Fibroblast of peridontal ligament (primary cell): ENCODE measurements around the gene BCL10.
A peak's percentile ranks its signal among the peaks of the same experiment; 100 is the strongest.
"Not testable (repeated sequence)": the region's sequence is repeated elsewhere in the genome, so short reads cannot be mapped to it uniquely, and the experiment has no call there.

Source experiments
- DNase-seq: peaks from one replicate; pipeline ENCODE4 v3.0.0-alpha.2; 2010; ENCODE audit errors: extremely low read depth

Gene BCL10

DNA sequence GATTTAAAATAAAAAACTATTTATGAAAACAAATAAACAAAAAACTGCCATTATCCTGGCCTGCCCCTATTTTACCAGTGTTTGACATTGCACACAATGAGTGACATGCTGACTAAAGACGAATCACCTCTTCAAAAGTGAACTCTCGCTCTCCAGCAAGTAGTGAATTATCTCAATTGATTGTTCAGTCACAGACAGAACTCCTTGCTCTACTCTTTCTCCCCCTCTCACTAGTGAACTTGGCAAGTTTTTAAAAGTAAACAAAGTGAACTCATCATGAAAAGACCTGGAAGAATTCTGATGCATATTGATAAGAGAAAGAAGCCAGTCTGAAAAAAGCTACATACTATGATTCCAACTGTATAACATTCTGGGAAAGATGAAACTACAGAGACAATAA lies 12.3 kb downstream of the BCL10 start:
- DNase-seq, result no peak

DNA sequence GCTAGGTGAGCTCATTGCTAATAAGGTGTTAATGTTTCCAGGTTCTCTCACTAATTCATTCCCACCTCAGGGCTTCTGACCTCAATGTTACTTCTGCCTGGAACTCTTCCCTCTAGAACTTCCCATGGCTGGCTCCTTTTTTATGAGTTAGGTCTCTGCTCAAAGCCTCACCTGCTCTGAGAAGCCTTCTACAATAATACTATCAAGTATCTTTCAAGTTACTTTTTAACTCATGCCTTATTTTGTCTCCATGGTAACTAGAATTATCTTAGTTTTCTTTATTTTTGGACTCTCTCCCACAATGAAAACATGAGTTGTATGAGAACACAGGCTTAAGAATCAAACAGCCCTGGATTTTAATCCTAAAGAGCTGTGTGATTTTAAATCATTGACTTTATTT lies 13.4 kb downstream of the BCL10 start:
- no peak for DNase-seq

DNA sequence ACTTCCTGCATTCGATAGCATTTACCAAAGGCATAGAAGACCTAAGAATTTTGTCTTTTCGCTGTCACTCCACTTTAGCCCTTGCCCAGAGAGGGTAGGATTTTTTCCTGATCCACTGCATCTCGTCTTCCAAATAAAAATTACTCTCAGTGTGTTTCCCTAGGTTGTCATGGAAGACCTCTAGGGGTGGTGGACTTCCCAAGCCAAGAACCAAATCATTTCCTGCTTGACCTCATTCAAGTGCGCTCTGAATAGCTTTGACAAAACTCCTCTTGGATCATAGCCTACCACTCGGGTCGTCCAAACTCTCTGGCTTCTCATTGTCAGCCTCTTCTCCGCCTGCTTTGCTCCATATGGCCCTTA lies 16.5 kb downstream of the BCL10 start:
- peak; percentile 77 for DNase-seq

DNA sequence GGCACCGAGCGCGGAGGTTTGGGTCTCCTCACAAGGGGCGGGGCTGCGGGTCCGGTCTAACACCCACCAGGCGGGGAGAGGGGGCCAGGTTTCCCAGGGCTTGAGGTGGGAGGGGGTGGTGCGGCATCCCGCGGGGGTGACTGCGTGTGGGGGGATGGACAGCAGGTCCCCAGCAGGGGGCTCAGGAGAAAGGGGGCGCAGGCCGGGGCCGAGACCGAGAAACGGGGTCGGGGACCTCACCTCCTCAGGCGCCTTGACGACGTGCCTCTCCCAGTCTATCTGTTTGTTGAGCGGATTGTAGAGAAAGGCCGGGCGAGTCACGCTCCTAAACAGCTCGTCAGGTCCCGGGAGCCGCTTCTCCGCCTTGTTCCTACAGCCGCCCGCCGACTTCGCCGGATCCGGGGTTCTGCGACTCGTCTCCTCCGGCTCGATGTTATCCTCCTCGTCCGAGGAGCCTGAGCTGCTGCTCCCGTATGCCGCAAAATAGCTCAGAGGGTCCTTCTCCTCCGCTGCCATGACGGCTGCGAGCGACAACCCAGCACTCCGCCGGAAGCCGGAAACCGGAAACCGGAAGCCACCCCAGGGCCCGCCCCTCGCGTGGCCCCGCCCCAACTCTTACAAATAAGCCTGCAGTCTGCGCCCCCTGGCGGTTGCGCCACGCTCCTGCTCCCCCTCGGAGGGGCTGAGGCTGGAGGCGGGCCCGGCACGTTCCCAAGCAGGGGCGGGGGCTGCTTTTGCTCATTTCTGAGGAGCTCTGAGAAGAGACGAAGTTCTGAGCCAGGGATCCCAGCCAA lies 17.1 kb downstream of the BCL10 start, which contains the start of gene C1orf52:
Gene C1orf52, minus strand, starts transcription at position 545 of the 794 bp plus-strand sequence. Its CDS starts 29 bp downstream, at position 516.
- peak; percentile 88 for DNase-seq

DNA sequence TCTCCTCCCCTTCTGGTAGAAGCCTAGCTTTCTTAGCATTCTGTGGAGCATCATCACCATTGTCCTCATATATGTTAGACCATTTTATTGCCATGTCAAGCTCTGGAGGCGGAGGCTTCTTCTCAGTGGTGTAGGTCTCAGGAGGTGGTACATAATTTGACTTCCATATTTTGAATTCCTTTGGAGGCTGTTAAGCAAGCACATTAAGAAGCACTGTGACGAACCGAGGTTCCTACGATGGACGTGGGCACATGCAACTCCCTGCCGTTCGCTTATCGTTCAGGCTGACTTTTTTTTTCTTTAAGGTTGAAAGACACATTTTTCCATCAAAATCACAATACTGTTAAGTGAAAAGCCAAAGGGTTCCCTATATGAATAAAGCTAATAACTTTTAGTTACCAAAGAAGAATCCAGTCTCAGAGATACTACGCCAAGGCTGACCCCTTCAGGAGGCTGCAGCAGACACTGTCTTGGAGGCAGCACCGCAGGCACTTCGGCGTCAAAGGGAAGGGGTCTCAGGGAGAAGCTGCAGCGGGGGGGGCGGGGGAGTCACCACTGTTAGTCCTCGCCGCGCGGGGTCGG lies 17.8 kb downstream of the BCL10 start:
- peak; percentile 33 for DNase-seq

DNA sequence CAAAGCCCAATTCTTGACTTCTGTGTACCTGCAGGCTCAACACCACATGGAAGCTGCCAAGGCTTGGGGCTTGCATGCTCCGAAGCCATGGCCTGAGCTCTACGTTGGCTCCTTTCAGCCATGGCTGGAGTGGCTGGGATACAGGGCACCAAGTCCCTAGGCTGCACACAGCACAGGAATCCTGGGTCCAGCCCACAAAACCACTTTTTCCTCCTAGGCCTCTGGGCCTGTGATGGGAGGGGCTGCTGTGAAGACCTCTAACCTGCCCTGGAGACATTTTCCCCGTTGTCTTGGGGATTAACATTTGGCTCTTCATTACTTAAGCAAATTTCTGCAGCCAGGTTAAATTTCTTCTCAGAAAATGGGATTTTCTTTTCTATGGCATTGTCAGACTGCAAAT lies 27.4 kb downstream of the BCL10 start:
- DNase-seq, result not testable (repeated sequence)

DNA sequence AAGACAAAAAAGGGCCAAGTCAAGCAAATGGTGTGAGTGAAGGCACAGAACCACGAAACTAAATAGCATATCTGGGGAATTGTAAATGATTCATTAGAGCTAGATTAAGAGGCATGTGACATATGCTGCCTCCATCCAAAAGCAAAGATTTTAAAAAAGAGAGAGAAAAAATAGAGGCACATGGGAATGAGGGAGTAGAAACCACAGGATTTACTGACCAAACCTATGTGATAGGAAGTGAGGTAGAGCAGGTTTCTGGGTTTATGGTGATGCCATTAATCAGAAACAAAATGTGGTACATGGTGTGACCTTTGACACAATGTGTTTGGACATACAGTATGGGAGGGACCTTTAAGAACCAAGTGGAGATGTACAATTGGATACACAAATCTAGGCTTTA lies 30.5 kb downstream of the BCL10 start:
- no peak for DNase-seq

DNA sequence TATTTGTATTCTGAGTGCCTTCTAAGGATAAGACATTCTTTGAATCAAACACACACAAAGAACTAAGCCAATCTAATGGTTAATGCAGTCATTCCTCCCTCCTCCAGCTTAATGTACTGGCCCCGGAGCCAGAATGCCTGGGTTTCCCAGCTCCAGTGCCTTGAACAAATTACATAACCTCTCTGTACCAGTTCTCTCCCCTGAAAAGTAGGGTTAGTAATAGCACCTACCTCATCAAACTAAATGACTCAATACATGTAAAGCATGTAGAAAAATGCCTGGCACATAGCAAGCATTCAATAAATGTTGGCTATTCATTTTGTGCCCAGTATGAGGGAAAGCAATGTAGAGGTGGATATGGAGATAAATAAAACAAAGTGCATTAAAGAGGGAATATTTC lies 31.0 kb downstream of the BCL10 start:
- peak; percentile 18 for DNase-seq

DNA sequence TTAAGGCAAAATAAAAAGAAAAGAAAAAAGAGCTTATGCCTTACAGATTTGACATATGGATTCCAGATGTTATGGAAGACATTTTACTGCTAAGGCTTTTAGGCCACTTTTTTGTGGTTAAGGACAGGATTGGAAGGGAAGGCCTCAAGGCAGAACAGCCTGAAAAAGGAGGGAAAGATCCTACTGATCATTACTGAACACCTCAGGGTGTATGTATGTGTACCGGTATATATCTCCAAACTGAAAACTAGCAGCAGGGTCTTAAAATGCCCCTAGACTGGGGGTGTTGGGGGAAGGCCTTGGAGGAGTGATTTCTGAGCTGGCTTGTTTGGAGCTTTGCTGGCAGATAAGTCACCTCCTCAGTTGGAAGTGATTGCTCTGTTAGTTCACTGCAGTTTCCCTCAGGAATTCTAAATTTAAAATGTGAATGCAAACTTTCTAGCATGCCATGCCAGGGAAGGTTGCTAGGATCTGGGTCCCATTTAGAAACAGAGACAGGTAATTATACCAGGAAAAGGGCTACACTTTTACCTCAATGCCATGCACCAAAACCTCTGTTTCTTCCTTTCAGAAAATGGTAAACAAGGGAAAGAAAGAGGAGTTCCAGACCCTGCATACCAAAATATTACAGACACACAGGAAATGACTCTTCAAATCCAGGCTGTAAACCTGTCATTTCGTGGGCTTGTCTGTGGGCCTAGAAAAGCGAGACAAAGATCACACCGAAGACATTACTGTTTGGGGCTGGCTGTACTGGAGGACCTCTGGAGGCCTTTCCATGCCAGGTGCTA lies 32.0 kb downstream of the BCL10 start:
- DNase-seq, result peak; percentile 46

DNA sequence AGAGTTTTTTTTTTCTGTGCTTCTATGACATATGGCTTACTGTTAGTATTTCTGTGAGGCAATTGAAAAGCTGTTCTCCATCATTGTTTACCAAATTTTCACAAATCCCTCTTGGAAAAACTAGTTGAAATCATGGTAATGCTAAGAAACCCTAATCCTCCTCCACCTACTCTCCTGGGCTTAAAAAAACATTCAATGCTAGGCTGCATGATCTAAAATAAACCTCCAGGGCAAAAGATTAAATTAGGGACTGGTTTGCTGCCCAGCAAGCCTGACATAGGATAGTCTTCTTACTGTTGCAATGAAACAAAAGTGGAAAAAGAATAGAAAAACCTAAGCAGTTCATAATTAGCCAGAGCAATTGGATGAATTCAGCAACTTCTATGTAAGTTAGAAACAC lies 33.1 kb downstream of the BCL10 start:
- DNase-seq, result peak; percentile 76

DNA sequence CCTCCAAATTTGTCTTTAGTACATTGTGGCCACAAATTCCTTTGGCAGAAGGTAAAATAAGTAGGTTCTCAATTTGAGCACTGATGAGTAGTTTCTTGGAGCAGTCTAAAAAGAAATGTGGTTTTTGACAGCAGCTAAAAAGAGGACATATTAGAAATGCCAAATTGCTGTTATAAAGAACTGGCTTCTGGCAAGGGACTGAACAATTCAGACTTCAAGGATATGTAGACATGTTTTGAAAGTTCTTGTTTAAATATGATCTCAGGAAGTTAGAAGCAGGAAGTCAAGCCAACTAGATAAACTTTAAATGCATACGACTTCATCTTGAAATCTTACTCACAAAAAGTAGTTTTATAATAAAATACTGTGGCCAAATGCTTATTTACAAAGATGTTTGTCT lies 35.8 kb downstream of the BCL10 start:
- peak; percentile 26 for DNase-seq

DNA sequence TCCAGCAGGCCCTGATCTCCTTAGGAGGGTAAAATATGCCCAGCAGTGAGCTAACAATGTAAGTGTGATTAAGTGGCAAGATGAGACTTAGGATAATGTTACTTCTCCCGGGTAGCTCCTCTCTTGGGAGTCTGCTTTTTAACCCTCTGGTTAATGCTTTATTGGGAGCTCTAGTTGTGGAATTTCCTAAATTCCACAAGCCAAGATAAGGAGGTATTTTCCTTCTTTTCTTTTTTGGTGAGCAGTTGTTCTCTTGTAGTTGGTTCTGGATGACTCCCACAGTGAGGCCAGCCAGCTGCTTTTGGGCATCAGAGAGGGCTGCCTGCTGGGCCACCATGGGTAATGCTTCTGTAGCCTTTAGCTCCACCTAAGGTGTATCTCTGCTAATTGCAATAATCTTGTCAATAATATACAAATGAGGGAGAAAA lies 36.2 kb downstream of the BCL10 start:
- DNase-seq, result peak; percentile 42

DNA sequence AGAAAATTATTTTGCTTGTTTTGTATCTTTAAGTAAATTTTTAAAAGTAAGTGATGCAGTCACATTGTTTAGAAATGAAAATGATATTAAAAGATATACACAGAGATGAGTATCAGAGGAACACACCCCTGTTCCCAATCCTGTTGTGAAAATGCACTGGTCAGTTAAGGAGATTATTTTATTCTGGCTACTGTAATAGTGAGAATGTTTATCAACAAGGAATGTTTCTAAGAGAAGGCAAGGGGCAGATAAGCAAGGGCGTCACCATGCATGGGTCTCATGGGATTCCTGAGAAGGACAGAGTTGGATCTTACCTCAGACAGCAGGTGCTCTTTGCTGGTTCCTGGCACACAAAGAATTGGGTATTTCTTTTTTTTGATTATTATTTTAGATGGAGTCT lies 38.8 kb downstream of the BCL10 start:
- no peak for DNase-seq

DNA sequence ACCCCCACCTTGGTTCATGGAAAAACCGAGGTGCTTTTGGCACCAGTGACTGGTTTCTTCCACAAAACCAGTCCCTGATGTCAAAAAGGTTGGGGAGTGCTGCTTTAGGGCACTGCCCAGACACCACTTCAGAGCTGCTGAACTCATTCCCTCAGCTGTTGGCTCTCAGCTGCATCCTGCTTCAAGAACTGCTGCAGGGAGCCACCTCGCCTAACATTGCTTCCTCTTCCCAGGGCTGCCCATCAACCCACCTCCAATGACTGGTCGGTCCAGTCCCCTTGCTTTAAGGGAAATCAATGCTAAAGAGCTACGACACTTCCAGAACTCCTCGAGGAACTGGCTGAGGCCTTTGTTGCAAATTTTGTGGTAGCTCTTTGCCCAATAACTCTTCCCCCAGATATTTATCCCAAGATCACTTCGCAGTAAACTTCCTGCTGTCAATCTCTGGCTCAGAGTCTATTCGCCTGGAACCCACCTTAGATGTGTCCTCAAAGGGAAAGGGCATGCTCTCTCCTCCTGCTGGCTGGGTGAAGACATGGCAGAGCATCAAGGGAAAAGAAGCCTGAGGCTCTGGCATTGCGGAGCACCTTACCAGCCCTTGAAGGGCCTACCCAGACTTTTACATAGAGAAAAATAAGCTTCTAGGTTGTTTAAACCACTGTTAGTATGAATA lies 46.0 kb downstream of the BCL10 start:
- no peak for DNase-seq

DNA sequence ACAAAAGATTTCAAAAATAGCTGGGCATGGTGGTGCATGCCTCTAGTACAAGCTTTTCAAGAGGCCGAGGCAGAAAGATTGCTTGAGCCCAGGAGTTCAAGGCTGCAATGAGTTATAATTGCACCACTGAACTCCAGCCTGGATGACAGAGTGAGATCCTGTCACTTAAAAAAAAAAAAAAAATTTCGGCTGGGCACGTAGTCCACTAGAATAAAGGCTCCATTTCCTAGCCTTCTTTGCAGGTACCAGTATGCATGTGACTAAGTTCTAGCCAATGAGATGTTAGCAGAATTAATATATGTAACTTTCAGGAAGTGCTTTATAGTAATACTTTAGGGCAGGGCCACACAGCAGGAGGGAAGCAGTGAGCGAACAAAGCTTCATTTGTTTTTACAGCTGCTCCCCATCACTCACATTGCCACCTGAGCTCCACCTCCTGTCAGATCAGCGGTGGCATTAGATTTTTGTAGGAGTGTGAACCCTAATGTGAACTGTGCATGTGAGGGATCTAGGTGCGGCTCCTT lies 46.8 kb downstream of the BCL10 start:
- DNase-seq, result no peak

DNA sequence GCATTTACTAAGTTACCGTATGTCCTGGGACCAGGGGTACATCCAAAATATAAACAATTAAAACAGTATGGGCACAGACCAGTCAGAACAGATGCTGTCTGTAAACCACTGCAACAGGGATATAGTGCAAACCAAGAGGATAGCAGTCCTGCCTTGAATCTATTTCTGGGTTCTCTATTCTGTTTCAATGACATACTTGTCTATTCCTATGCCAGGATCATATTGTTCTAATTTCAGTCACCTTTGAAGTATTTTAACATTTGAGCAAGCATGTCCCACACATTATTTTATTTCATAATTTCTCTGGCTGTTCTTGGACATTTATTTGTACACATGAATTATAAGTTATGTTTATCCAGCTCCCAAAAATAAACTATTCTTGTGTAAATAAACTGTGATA lies 47.5 kb downstream of the BCL10 start:
- DNase-seq, result no peak

DNA sequence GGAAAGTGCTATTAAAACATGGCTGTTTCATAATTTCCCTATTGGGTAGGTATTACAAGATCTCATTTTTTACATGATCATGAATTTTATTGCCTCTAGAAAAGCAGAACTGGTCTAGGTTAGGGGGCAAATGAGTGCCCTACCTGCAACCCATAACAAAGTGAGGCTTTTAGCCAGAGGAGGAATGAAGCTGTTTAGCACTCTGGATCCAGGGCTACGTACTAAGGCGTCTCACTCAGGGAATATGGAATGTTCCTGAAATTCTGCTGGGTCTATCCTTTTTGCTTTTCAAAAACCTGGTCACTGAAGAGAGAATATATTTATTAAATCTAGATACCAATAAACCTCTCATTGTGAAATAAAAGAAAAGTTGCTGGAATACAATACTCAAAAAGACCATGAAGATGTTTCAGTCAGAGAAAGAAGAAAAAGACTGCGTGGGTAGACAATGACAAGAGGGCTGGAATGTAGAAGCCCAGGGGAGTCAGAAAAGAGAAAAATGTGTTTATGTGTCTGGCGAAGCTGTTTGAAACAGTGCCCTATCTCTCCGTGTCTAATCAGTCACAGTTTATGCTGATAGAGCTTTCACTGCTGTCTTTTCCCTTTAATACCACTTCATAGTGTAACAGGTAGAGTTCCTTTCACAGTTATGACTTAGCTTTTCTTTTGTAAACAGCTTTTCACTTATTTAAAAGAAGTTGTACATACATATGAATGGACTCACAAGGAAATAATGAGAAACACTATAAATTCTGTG lies 50.6 kb downstream of the BCL10 start:
- DNase-seq, result no peak

DNA sequence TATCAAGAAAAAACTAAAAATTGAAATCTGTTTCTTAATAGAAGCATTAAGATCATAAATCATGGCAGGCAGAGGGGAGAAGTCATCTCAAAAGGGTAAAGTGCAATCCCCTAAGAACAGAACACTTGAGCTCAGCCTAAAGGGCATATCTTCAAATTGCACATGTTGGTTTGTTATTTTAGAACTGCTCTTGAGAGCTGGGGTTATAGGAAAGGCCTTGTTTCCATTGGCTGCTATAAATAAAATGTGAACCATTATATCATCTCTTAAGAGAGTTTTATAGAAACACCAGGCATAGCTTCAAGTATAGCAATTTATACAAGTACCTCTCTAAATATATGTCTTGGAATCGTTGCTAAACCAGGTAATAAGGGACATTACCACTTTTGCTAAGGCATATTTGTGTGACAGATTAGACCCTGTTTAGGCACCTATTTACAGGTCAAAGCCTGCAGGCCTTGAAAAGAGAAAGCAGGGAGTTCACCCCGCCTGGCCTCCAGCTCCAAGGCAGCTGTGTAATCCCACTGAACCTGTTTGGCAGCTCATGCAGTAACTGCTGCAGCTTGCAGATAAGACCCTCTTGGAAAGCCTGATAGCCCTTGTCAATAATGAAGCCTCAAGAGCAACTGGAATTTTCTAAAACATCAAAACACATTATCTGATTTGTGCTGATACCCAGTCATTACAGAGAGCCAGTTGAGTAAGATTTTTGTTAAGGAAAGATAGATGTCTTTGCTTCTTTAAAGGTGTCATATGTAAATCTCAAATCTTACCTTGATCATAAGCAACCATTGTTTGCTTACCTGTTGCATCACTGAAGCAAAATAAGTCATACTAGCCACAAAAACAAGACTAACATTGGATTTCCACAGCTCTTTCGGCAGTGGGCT lies 51.5 kb downstream of the BCL10 start:
- peak; percentile 43 for DNase-seq

DNA sequence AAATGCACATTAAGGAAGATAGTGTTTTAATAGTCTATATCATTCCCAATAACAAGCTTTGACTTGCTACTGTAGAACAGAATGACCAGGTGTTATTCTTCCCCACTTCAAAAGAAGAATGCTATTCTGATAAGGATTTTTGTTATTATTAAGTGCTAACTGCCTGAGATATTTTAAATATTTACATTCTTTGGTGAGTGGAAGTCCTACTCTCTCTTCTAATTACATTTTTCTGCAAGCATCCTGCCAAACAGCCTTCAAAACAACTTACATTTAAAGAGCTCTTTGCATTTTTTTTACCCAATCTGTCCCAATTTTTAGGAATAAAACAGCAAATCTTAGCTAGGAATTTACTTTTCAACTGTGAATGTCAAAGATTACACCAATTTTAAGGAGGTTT lies 52.1 kb downstream of the BCL10 start:
- no peak for DNase-seq

DNA sequence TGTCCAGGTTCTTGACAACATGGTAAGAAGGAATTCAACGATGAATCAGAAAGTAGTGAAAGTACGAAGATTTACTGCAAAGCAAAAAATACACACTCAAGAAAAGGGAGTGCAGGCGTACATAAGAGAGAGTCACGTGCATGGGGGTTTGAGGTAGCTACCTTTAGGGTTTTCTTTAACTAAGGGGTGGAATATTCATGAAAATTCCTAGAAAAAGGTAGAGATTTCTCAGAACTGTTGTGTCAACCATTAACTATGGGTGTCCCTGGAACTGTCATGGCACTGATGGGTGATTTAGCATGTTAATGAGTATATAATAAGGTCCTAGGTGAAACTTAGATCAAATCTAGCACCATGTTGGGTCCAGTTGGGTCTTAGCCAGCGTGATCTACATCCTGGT lies 53.1 kb downstream of the BCL10 start:
- no peak for DNase-seq
